ENCODE results near the gene KLF1.
A peak's percentile ranks its signal among the peaks of the same experiment; 100 is the strongest.

The KLF1 gene

DNA sequence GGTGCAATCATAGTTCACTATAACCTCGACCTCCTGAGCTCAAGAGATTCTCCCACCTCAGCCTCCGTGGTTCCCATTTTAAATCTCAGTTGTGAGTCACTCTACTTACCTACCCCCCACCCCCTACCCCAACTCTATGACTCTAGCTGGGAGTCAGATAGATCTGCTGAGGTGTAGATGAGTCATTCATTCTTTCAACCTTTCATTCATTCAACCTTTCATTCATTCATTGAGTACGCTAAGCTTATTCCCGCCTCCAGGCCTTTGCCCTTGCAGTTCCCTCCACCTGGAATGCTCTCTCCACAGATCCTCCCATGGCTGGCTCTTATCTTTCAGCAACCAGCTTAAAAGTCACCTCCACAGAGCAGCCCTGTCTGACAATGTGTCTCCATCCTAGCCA is 49.8 kb downstream of the KLF1 start:
- Histone ChIP-seq H4K20me1 (ENCODE audit: control insufficient read depth, insufficient read depth, low read depth, low read length) (peaks cover 10% of the 10 kb centered on the region; the same call in 1 of the 2 replicates), H3K4me3 (ENCODE audit: low read length) (no peak overlapping the region), H3K27me3 (ENCODE audit: control insufficient read depth, low read length) (peaks cover 27% of the 10 kb centered on the region)

DNA sequence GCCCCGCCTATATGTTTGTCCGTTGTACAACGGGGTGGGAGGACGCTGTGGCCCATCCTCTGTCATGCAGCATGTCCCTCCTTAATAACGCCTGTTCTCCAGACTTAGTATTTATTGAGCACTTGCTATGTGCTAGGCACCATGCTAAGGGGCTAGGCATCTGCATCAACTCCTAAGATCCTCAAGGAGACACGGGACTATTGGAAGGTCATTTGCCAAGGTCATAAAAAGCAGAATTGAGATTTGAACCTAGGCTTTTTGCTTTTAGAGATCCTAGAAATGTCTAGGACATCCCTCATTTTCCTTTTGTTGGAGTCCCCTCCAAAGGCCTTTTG is 50.5 kb downstream of the KLF1 start:
- Histone ChIP-seq H3K4me1 (ENCODE audit: control insufficient read depth, low read length) (peaks cover 69% of the 10 kb centered on the region), H3K9me3 (ENCODE audit: control insufficient read depth, insufficient read depth, low read length) (no peaks in the 10 kb centered on the region), H3K36me3 (ENCODE audit: control insufficient read depth, low read length) (no peaks in the 10 kb centered on the region), H3K27me3 (ENCODE audit: control insufficient read depth, low read length) (peaks cover 35% of the 10 kb centered on the region), H4K20me1 (ENCODE audit: control insufficient read depth, insufficient read depth, low read depth, low read length) (peaks cover 10% of the 10 kb centered on the region; the same call in 1 of the 2 replicates), H3F3A (ENCODE audit: control insufficient read depth, insufficient read depth) (peaks cover 25% of the 10 kb centered on the region), H3K9me2 (replicated peaks; ENCODE audit: control insufficient read depth, low read length) (no peaks in the 10 kb centered on the region), H3K4me2 (ENCODE audit: low read length) (peak overlapping the region; percentile 67), H3K79me2 (ENCODE audit: control insufficient read depth, low read length) (no peaks in the 10 kb centered on the region), H3K4me3 (ENCODE audit: low read length) (peak overlapping the region; percentile 65), H3K27ac (ENCODE audit: low read depth, low read length) (no peak overlapping the region)
- no peak for TF ChIP-seq EZH2phosphoT487 (IDR thresholded peaks at IDR 0.05; ENCODE audit: borderline replicate concordance, low read length)
- TF ChIP-seq, protein P1, sequence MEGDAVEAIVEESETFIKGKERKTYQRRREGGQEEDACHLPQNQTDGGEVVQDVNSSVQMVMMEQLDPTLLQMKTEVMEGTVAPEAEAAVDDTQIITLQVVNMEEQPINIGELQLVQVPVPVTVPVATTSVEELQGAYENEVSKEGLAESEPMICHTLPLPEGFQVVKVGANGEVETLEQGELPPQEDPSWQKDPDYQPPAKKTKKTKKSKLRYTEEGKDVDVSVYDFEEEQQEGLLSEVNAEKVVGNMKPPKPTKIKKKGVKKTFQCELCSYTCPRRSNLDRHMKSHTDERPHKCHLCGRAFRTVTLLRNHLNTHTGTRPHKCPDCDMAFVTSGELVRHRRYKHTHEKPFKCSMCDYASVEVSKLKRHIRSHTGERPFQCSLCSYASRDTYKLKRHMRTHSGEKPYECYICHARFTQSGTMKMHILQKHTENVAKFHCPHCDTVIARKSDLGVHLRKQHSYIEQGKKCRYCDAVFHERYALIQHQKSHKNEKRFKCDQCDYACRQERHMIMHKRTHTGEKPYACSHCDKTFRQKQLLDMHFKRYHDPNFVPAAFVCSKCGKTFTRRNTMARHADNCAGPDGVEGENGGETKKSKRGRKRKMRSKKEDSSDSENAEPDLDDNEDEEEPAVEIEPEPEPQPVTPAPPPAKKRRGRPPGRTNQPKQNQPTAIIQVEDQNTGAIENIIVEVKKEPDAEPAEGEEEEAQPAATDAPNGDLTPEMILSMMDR (IDR thresholded peaks at IDR 0.05; ENCODE audit: low read depth, low read length, poor library complexity, severe bottlenecking): no peak

More for the DNA sequence above, 49.8 kb downstream of the KLF1 start:
- no peaks in the 10 kb centered on the region for H3K9me3 ChIP-seq (ENCODE audit: control insufficient read depth, insufficient read depth, low read length)
- peaks cover 69% of the 10 kb centered on the region for H3K4me1 ChIP-seq (ENCODE audit: control insufficient read depth, low read length)
- no peaks in the 10 kb centered on the region for H3K79me2 ChIP-seq (ENCODE audit: control insufficient read depth, low read length)
- no peaks in the 10 kb centered on the region for H3K9me2 ChIP-seq (replicated peaks; ENCODE audit: control insufficient read depth, low read length)
- H3F3A ChIP-seq (ENCODE audit: control insufficient read depth, insufficient read depth): peaks cover 25% of the 10 kb centered on the region
- no peak overlapping the region for H3K27ac ChIP-seq (ENCODE audit: low read depth, low read length)
- no peaks in the 10 kb centered on the region for H3K36me3 ChIP-seq (ENCODE audit: control insufficient read depth, low read length)
- H3K4me2 ChIP-seq (ENCODE audit: low read length): no peak overlapping the region
- TF ChIP-seq EZH2phosphoT487 (IDR thresholded peaks at IDR 0.05; ENCODE audit: borderline replicate concordance, low read length): no peak
- TF ChIP-seq, protein P1 (IDR thresholded peaks at IDR 0.05; ENCODE audit: low read depth, low read length, poor library complexity, severe bottlenecking): no peak

GRCh38 chr19:12834976-12835757 is 51.8 kb downstream of the KLF1 start:
- H3K4me2 ChIP-seq (ENCODE audit: low read length): peak overlapping the region; percentile 67
- H4K20me1 ChIP-seq (ENCODE audit: control insufficient read depth, insufficient read depth, low read depth, low read length): peaks cover 4% of the 10 kb centered on the region; the same call in 1 of the 2 replicates
- H3K9me2 ChIP-seq (replicated peaks; ENCODE audit: control insufficient read depth, low read length): no peaks in the 10 kb centered on the region
- no peak for TF ChIP-seq EZH2phosphoT487 (IDR thresholded peaks at IDR 0.05; ENCODE audit: borderline replicate concordance, low read length)
- TF ChIP-seq, protein P1 (IDR thresholded peaks at IDR 0.05; ENCODE audit: low read depth, low read length, poor library complexity, severe bottlenecking): no peak
- H3K27ac ChIP-seq (ENCODE audit: low read depth, low read length): no peak overlapping the region
- H3K9me3 ChIP-seq (ENCODE audit: control insufficient read depth, insufficient read depth, low read length): no peaks in the 10 kb centered on the region
- H3K4me3 ChIP-seq (ENCODE audit: low read length): peak overlapping the region; percentile 65
- no peaks in the 10 kb centered on the region for H3K36me3 ChIP-seq (ENCODE audit: control insufficient read depth, low read length)
- no peaks in the 10 kb centered on the region for H3K79me2 ChIP-seq (ENCODE audit: control insufficient read depth, low read length)
- H3K4me1 ChIP-seq (ENCODE audit: control insufficient read depth, low read length): peaks cover 59% of the 10 kb centered on the region
- H3K27me3 ChIP-seq (ENCODE audit: control insufficient read depth, low read length): peaks cover 42% of the 10 kb centered on the region
- H3F3A ChIP-seq (ENCODE audit: control insufficient read depth, insufficient read depth): peaks cover 24% of the 10 kb centered on the region
